ENCODE results near the gene WNT2. TPM values are rescaled to one million over a fixed set of nuclear protein-coding genes. Genes with fewer than 3 reads are reported as not detected.

The WNT2 gene
- total RNA-seq, 1 experiment from 2014 or later: not detected

DNA sequence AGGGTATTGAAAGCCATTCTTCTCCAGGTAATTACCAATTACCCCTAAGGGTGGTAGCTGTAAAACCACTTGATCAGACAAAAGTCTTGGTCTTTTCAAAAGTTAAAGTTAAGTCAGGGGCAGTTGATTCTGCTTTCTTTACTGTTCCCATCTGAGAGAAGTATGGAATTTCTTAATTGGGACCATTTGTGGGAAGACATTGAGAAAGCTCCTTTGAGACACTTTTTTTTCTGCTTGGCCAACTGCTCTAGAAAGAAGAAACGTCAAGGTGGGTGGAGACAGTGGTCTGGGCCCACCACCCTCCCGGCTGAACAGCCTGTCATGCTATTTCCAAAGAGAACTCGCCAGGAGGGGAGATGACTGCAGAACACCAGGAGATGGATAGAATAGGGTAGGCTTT lies 45.3 kb downstream of the WNT2 start:
- POLR2A ChIA-PET: no interaction called here
- intact Hi-C loops (cut with micrococcal nuclease; ENCODE audit: unreplicated experiment): no loop called here
- TF ChIP-seq, protein P1, sequence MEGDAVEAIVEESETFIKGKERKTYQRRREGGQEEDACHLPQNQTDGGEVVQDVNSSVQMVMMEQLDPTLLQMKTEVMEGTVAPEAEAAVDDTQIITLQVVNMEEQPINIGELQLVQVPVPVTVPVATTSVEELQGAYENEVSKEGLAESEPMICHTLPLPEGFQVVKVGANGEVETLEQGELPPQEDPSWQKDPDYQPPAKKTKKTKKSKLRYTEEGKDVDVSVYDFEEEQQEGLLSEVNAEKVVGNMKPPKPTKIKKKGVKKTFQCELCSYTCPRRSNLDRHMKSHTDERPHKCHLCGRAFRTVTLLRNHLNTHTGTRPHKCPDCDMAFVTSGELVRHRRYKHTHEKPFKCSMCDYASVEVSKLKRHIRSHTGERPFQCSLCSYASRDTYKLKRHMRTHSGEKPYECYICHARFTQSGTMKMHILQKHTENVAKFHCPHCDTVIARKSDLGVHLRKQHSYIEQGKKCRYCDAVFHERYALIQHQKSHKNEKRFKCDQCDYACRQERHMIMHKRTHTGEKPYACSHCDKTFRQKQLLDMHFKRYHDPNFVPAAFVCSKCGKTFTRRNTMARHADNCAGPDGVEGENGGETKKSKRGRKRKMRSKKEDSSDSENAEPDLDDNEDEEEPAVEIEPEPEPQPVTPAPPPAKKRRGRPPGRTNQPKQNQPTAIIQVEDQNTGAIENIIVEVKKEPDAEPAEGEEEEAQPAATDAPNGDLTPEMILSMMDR (IDR thresholded peaks at IDR 0.05; ENCODE audit: insufficient read depth in 1 of 2, low read depth in 1 of 2, low read length in 1 of 2, severe bottlenecking in 1 of 2, unreplicated experiment in 1 of 2): no peak
- no peaks in the 10 kb centered on the region for H3K4me1 ChIP-seq
- H3K27me3 ChIP-seq (replicated peaks; ENCODE audit: control insufficient read depth, insufficient read depth, low read length): no peaks in the 10 kb centered on the region
- H3K4me3 Mint-ChIP-seq (ENCODE audit: unreplicated experiment): no peak overlapping the region
- no peak overlapping the region for H3K27ac Mint-ChIP-seq (ENCODE audit: unreplicated experiment)
- BruUV-seq (replicated peaks): no TSS peak
- H3K27me3 Mint-ChIP-seq (ENCODE audit: insufficient read depth, unreplicated experiment): peaks cover 19% of the 10 kb centered on the region
- no peaks in the 10 kb centered on the region for H3K9me3 ChIP-seq
- H3K36me3 ChIP-seq (ENCODE audit: control insufficient read depth, insufficient read depth, low read length): no peaks in the 10 kb centered on the region
- no peak overlapping the region for H3K4me3 ChIP-seq (ENCODE audit: low read depth, low read length)
- no peaks in the 10 kb centered on the region for H3K9me3 Mint-ChIP-seq (ENCODE audit: unreplicated experiment)
- no peak for DNase-seq
- no peaks in the 10 kb centered on the region for H3K36me3 Mint-ChIP-seq (ENCODE audit: insufficient read depth, unreplicated experiment)
- CTCF ChIA-PET: interaction anchor here (0.6 kb wide), 1 partner anchor 44 kb away, joined by 9 read pairs; no protein-coding TSS in a partner anchor
- H3K4me1 Mint-ChIP-seq (ENCODE audit: low read depth, unreplicated experiment): no peaks in the 10 kb centered on the region

DNA sequence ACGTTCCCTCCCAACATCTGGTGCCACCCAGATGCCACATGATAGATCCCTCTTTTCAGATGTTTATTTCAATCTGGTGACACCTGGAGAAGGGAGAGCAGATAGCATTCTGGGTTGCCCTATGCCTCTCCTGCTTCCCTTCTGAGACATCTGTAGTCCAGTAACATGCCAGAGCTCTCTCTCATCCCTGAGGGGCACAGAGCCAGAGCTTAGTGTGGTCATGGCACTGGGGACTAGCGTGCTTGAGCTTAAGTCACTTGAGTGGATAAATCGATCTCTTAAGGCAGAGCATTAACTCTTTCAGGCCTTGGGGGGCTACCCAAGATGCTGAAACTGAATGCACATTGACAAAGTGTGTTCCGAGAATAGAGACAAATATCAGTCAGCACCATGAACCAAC lies 47.9 kb downstream of the WNT2 start:
- peaks cover 18% of the 10 kb centered on the region for H3K27me3 Mint-ChIP-seq (ENCODE audit: insufficient read depth, unreplicated experiment)

DNA sequence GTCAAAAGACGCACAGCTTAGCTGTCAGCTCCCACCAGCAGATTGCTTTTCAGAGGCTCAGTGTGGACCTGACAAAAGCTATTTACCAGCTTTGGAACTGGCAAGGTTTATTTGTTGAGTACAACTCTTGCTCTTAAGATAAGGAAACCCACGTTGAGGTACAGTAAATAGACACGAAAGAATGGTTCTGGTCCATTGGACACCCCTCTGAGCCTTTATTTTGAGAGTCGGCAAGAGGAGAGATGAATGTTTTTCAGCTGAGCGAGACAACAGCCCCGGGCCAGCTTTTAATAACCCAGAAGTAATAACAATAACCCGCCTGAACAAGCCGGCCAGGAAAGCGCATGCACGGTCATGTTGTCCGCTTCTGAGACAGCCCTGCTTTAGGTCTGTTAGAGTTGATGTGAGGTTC lies 49.0 kb downstream of the WNT2 start:
- H3K4me3 ChIP-seq (ENCODE audit: low read depth, low read length): no peak overlapping the region
- H3K9me3 ChIP-seq: no peaks in the 10 kb centered on the region
- no TSS peak for BruUV-seq (replicated peaks)
- DNase-seq: no peak
- intact Hi-C loops (cut with micrococcal nuclease; ENCODE audit: unreplicated experiment): no loop called here
- CTCF ChIA-PET: no interaction called here
- TF ChIP-seq, protein P1 (IDR thresholded peaks at IDR 0.05; ENCODE audit: insufficient read depth in 1 of 2, low read depth in 1 of 2, low read length in 1 of 2, severe bottlenecking in 1 of 2, unreplicated experiment in 1 of 2): no peak
- Mint-ChIP-seq H3K4me3 (ENCODE audit: unreplicated experiment) (no peak overlapping the region), H3K9me3 (ENCODE audit: unreplicated experiment) (no peaks in the 10 kb centered on the region), H3K27me3 (ENCODE audit: insufficient read depth, unreplicated experiment) (peaks cover 18% of the 10 kb centered on the region), H3K4me1 (ENCODE audit: low read depth, unreplicated experiment) (no peaks in the 10 kb centered on the region), H3K36me3 (ENCODE audit: insufficient read depth, unreplicated experiment) (no peaks in the 10 kb centered on the region), H3K27ac (ENCODE audit: unreplicated experiment) (no peak overlapping the region)
- H3K27me3 ChIP-seq (replicated peaks; ENCODE audit: control insufficient read depth, insufficient read depth, low read length): peaks cover 1% of the 10 kb centered on the region; the same call in 1 of the 2 replicates
- no peaks in the 10 kb centered on the region for H3K36me3 ChIP-seq (ENCODE audit: control insufficient read depth, insufficient read depth, low read length)
- POLR2A ChIA-PET: no interaction called here
- no peaks in the 10 kb centered on the region for H3K4me1 ChIP-seq

More for the DNA sequence above, 47.9 kb downstream of the WNT2 start:
- Histone ChIP-seq H3K4me3 (ENCODE audit: low read depth, low read length) (no peak overlapping the region), H3K4me1 (no peaks in the 10 kb centered on the region), H3K9me3 (no peaks in the 10 kb centered on the region), H3K36me3 (ENCODE audit: control insufficient read depth, insufficient read depth, low read length) (no peaks in the 10 kb centered on the region), H3K27me3 (replicated peaks; ENCODE audit: control insufficient read depth, insufficient read depth, low read length) (no peaks in the 10 kb centered on the region; the same call in 1 of the 2 replicates)
- TF ChIP-seq, protein P1 (IDR thresholded peaks at IDR 0.05; ENCODE audit: insufficient read depth in 1 of 2, low read depth in 1 of 2, low read length in 1 of 2, severe bottlenecking in 1 of 2, unreplicated experiment in 1 of 2): no peak
- no TSS peak for BruUV-seq (replicated peaks)
- intact Hi-C loops (cut with micrococcal nuclease; ENCODE audit: unreplicated experiment): no loop called here
- Mint-ChIP-seq H3K27ac (ENCODE audit: unreplicated experiment) (no peak overlapping the region), H3K4me3 (ENCODE audit: unreplicated experiment) (no peak overlapping the region), H3K4me1 (ENCODE audit: low read depth, unreplicated experiment) (no peaks in the 10 kb centered on the region), H3K9me3 (ENCODE audit: unreplicated experiment) (no peaks in the 10 kb centered on the region), H3K36me3 (ENCODE audit: insufficient read depth, unreplicated experiment) (no peaks in the 10 kb centered on the region)
- ChIA-PET CTCF (no interaction called here), POLR2A (no interaction called here)
- no peak for DNase-seq

Measured in Caco-2 (cell line).